GM12878 (cell line): ENCODE measurements around the gene ANKS1A. TPM values are rescaled to one million over a fixed set of nuclear protein-coding genes. Genes with fewer than 3 reads are reported as not detected.

Experiments used
- ATAC-seq: fragments of 200-7000 bp; cut with Tn5 transposase; 3 replicates; pipeline ENCODE4 v1.9.1; 2020; ENCODE audit warnings: mild to moderate bottlenecking, moderate library complexity
- BruUV-seq: library from RNA; stranded (reverse); fragments of 400-500 nt; replicated peaks from 2 replicates; lab custom pipeline; 2021; lab: Mats Ljungman, UMichigan
- CTCF ChIA-PET: fragments of 300-600 bp; sonication (Branson Sonifier 250); formaldehyde crosslinking; extraction: SDS; loops from one replicate; lab custom pipeline; 2021; ENCODE audit warnings: inconsistent platforms; lab: Yijun Ruan, JAX
- POLR2A ChIA-PET: fragments of 350-600 bp; formaldehyde crosslinking; extraction: SDS; loops from one replicate; lab custom pipeline; 2021; ENCODE audit warnings: inconsistent platforms; lab: Charles Lee
- RAD21 ChIA-PET: fragments of 300-600 bp; sonication (Branson Sonifier 250); formaldehyde crosslinking; loops from one replicate; lab custom pipeline; 2023; ENCODE audit warnings: antibody characterized with exemption; ENCODE audit not compliant: unreplicated experiment; lab: Charles Lee
- SMC1A ChIA-PET: fragments of 300-600 bp; sonication (Branson Sonifier 250); formaldehyde crosslinking; loops from one replicate; lab custom pipeline; 2023; ENCODE audit not compliant: unreplicated experiment, uncharacterized antibody; lab: Charles Lee
- DNase-seq: peaks from one replicate; pipeline ENCODE4 v3.0.0-alpha.2; 2011; ENCODE audit warnings: low read depth, low spot score
- FAIRE-seq: peaks from 3 replicates; lab custom pipeline; 2011; peaks lifted over from hg19 to GRCh38; lab: Jason Lieb, UNC
- H2AFZ ChIP-seq: 2 replicates; pipeline ENCODE4 v1.6.0; 2011; ENCODE audit warnings: low read depth, low read length, control low read depth; ENCODE audit not compliant: control insufficient read depth
- H3K27ac ChIP-seq: 2 replicates; pipeline ENCODE4 v1.5.1; 2011; ENCODE audit warnings: control low read depth; ENCODE audit not compliant: control insufficient read depth, insufficient read depth
- H3K27me3 ChIP-seq, 2 experiments: replicated peaks in 1 of 2; 2 replicates each; pipeline versions ENCODE4 v1.6.0 to v1.6.1; 2011; ENCODE audit warnings: low read length in 1 of 2; ENCODE audit not compliant: control insufficient read depth in 2 of 2, insufficient read depth in 2 of 2
- H3K36me3 ChIP-seq, 2 experiments: 2 replicates each; pipeline ENCODE4 v1.5.1; 2011; ENCODE audit warnings: low read length in 1 of 2; ENCODE audit not compliant: control insufficient read depth in 2 of 2, insufficient read depth in 2 of 2
- H3K4me1 ChIP-seq: 2 replicates; pipeline ENCODE4 v1.6.1; 2011; ENCODE audit warnings: mild to moderate bottlenecking, low read length, moderate library complexity, mixed read lengths; ENCODE audit not compliant: control insufficient read depth, insufficient read depth
- H3K4me2 ChIP-seq: 2 replicates; pipeline ENCODE4 v1.6.0; 2011; ENCODE audit warnings: control low read depth; ENCODE audit not compliant: control insufficient read depth, insufficient read depth
- H3K4me3 ChIP-seq: fragments of 200-600 bp; sonication (generic); 2 replicates; pipeline ENCODE4 v1.5.1; 2016
- H3K79me2 ChIP-seq: 2 replicates; pipeline ENCODE4 v1.6.0; 2011; ENCODE audit warnings: low read length; ENCODE audit not compliant: control insufficient read depth, insufficient read depth
- H3K9ac ChIP-seq: 2 replicates; pipeline ENCODE4 v1.8.0; 2011; ENCODE audit warnings: low read length, control low read depth, mixed read lengths; ENCODE audit not compliant: control insufficient read depth, insufficient read depth
- H3K9me3 ChIP-seq: replicated peaks from 3 replicates; pipeline ENCODE4 v1.5.1; 2011; ENCODE audit warnings: mild to moderate bottlenecking, low read length; ENCODE audit not compliant: control insufficient read depth, insufficient read depth
- H4K20me1 ChIP-seq: 2 replicates; pipeline ENCODE4 v1.6.0; 2011; ENCODE audit not compliant: control insufficient read depth, insufficient read depth
- CHD1 ChIP-seq: IDR thresholded peaks from 2 replicates; pipeline ENCODE4 v1.6.1; 2012; ENCODE audit warnings: low read depth, low read length, improper control_type of control experiment
- ESRRA ChIP-seq: IDR thresholded peaks from 2 replicates; pipeline ENCODE4 v1.6.1; 2012; ENCODE audit warnings: mild to moderate bottlenecking, low read length, improper control_type of control experiment
- MXI1 ChIP-seq: fragments of 150-350 bp; IDR thresholded peaks from 2 replicates; pipeline ENCODE4 v1.6.1; 2011; ENCODE audit warnings: low read depth, mild to moderate bottlenecking, inconsistent platforms, low read length, improper control_type of control experiment
- TCF7 ChIP-seq: IDR thresholded peaks from 2 replicates; pipeline ENCODE4 v1.6.1; 2014; ENCODE audit warnings: antibody characterized with exemption, borderline replicate concordance
- ZNF217 ChIP-seq: fragments of 450-650 bp; IDR thresholded peaks from 2 replicates; pipeline ENCODE4 v1.6.1; 2017; ENCODE audit warnings: antibody characterized with exemption, mild to moderate bottlenecking
- WGBS: methylation state at CpG from one replicate; pipeline ENCODE4 v1.1.6; 2016; ENCODE audit warnings: low lambda C conversion rate; ENCODE audit not compliant: insufficient replicate concordance, insufficient coverage; ENCODE audit errors: missing lambda C conversion rate; 5-methylcytosine and 5-hydroxymethylcytosine counted together
- in situ Hi-C: fragments of 300-500 bp; cut with MboI; formaldehyde crosslinking; loops from 9 replicates; pipeline ENCODE4 v1.14.3; 2018; ENCODE audit warnings: mixed read lengths
- intact Hi-C: fragments of 100-400 bp; cut with micrococcal nuclease; formaldehyde crosslinking; loops from one replicate; pipeline ENCODE4 v1.14.2; 2022; ENCODE audit not compliant: unreplicated experiment
- polyA plus RNA-seq, 11 experiments: library from polyadenylated mRNA; depleted of rRNA in 4 of 11; unstranded in 6 of 11; stranded (reverse) in 5 of 11; fragments of >200 nt; fragmentation: Nextera tagmentation in 4 of 11; fragmentation: Illumina TruSeq in 1 of 11; extraction: Ambion mirVana in 4 of 11; extraction: Trizol in 1 of 11; gene quantifications; 1 replicate in 1 of 11; 2 replicates in 10 of 11; pipeline versions ENCODE4 v1.2.1 to v1.2.3, GENCODE V29; 2011 to 2016; ENCODE audit warnings: inconsistent platforms in 2 of 11, missing spikeins in 2 of 11, low read depth in 1 of 11
- total RNA-seq, 4 experiments: library from RNA; depleted of rRNA in 3 of 4; stranded (reverse); fragments of >200 nt in 3 of 4; fragmentation: Illumina TruSeq in 1 of 4; extraction: Trizol in 1 of 4; gene quantifications; 2 replicates each; pipeline versions ENCODE4 v1.2.1 to v1.2.3, GENCODE V29; 2013 to 2021
- TF ChIP-seq, protein P1 (sequence below): fragments of 450-650 bp; formaldehyde crosslinking; IDR thresholded peaks from 2 replicates; pipeline ENCODE4 v1.5.0; 2022; ENCODE audit warnings: mild to moderate bottlenecking, missing genetic modification characterization
- TF ChIP-seq, protein P2 (sequence below): IDR thresholded peaks from 2 replicates; pipeline ENCODE4 v1.6.1; 2011; ENCODE audit warnings: mild to moderate bottlenecking, low read depth, low read length, moderate library complexity; ENCODE audit not compliant: insufficient replicate concordance
- TF ChIP-seq, protein P3 (sequence below): fragments of 450-650 bp; IDR thresholded peaks from 2 replicates; pipeline ENCODE4 v1.6.1; 2017; ENCODE audit warnings: mild to moderate bottlenecking

Gene ANKS1A
- total and polyA plus RNA-seq, 10 of the 15 experiments (the other 5 are each of a cell fraction or from before 2014, with no cell fraction given) = 0.60 to 7.0 (median 3.0) TPM

DNA sequence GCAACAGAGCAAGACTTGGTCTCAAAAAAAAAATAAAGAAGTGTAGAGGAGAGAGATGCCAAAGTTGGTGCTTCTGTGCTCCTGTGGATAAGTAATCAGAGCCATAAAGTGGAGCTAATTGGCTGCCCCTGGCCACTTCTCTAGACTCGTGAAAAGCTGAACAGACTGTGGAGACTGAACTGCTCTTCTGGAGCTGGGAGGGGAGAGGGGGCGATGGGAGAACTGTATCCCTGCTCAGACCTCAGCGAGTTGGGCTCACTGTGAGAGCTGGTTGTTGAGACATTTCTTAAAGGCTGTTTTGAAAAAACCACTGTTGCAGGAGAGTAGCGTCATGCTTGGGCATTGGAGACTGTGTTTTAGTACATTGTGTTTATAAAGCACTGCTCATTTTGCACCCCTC is 126.4 kb downstream of the ANKS1A start:
- in situ Hi-C loops = no loop called here
- CTCF ChIA-PET = interaction anchor here (0.8 to 1.7 kb wide), 4 partner anchors 11 to 124 kb away, joined by 3 to 7 read pairs (median 4); no protein-coding TSS in a partner anchor
- FAIRE-seq = no peak

More for the DNA sequence above, 126.4 kb downstream of the ANKS1A start:
- ATAC-seq (no peak), DNase-seq (no peak)
- H3K27me3 ChIP-seq = no peaks in the 10 kb centered on the region
- no peaks in the 10 kb centered on the region for H3K4me1 ChIP-seq
- SMC1A ChIA-PET = interaction anchor here (0.6 to 1.1 kb wide), 2 partner anchors 9 to 52 kb away, joined by 3 to 4 read pairs; no protein-coding TSS in a partner anchor
- 88% methylated on average over 4 of the region's 4 CpGs for WGBS
- intact Hi-C loops = no loop called here
- H4K20me1 ChIP-seq = no peaks in the 10 kb centered on the region
- H3K9me3 ChIP-seq = no peaks in the 10 kb centered on the region
- RAD21 ChIA-PET = no interaction called here
- no TSS peak for BruUV-seq
- no peak overlapping the region for H2AFZ ChIP-seq
- POLR2A ChIA-PET = interaction anchor here (1.0 kb wide), 1 partner anchor 124 kb away, joined by 3 read pairs; no protein-coding TSS in a partner anchor
- H3K4me3 ChIP-seq = no peak overlapping the region
- no peak overlapping the region for H3K4me2 ChIP-seq
- no peak overlapping the region for H3K27ac ChIP-seq
- TF ChIP-seq CHD1 = no peak
- TF ChIP-seq MXI1 = no peak
- TF ChIP-seq ZNF217 = no peak
- TF ChIP-seq, protein P1, sequence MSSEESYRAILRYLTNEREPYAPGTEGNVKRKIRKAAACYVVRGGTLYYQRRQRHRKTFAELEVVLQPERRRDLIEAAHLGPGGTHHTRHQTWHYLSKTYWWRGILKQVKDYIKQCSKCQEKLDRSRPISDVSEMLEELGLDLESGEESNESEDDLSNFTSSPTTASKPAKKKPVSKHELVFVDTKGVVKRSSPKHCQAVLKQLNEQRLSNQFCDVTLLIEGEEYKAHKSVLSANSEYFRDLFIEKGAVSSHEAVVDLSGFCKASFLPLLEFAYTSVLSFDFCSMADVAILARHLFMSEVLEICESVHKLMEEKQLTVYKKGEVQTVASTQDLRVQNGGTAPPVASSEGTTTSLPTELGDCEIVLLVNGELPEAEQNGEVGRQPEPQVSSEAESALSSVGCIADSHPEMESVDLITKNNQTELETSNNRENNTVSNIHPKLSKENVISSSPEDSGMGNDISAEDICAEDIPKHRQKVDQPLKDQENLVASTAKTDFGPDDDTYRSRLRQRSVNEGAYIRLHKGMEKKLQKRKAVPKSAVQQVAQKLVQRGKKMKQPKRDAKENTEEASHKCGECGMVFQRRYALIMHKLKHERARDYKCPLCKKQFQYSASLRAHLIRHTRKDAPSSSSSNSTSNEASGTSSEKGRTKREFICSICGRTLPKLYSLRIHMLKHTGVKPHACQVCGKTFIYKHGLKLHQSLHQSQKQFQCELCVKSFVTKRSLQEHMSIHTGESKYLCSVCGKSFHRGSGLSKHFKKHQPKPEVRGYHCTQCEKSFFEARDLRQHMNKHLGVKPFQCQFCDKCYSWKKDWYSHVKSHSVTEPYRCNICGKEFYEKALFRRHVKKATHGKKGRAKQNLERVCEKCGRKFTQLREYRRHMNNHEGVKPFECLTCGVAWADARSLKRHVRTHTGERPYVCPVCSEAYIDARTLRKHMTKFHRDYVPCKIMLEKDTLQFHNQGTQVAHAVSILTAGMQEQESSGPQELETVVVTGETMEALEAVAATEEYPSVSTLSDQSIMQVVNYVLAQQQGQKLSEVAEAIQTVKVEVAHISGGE (CRISPR knock-in tag) = no peak
- TF ChIP-seq, protein P2, sequence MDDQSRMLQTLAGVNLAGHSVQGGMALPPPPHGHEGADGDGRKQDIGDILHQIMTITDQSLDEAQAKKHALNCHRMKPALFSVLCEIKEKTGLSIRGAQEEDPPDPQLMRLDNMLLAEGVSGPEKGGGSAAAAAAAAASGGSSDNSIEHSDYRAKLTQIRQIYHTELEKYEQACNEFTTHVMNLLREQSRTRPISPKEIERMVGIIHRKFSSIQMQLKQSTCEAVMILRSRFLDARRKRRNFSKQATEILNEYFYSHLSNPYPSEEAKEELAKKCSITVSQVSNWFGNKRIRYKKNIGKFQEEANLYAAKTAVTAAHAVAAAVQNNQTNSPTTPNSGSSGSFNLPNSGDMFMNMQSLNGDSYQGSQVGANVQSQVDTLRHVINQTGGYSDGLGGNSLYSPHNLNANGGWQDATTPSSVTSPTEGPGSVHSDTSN = no peak
- no peak for TF ChIP-seq TCF7
- no peak for TF ChIP-seq ESRRA
- TF ChIP-seq, protein P3, sequence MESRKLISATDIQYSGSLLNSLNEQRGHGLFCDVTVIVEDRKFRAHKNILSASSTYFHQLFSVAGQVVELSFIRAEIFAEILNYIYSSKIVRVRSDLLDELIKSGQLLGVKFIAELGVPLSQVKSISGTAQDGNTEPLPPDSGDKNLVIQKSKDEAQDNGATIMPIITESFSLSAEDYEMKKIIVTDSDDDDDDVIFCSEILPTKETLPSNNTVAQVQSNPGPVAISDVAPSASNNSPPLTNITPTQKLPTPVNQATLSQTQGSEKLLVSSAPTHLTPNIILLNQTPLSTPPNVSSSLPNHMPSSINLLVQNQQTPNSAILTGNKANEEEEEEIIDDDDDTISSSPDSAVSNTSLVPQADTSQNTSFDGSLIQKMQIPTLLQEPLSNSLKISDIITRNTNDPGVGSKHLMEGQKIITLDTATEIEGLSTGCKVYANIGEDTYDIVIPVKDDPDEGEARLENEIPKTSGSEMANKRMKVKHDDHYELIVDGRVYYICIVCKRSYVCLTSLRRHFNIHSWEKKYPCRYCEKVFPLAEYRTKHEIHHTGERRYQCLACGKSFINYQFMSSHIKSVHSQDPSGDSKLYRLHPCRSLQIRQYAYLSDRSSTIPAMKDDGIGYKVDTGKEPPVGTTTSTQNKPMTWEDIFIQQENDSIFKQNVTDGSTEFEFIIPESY = no peak
- TF ChIP-seq, all 136 proteins: peak for 0
- H3K79me2 ChIP-seq = no peaks in the 10 kb centered on the region
- no peak overlapping the region for H3K9ac ChIP-seq
- H3K36me3 ChIP-seq = no peaks in the 10 kb centered on the region
